Limb (tissue), 2 donors: ENCODE results near the gene DRD2.
"Not testable (repeated sequence)": the region's sequence is repeated elsewhere in the genome, so short reads cannot be mapped to it uniquely, and the experiment has no call there.

ENCODE experiments used
- DNase-seq, 2 donors: peaks; one replicate each; pipeline ENCODE4 v3.0.0-alpha.2; 2016; ENCODE audit errors: extremely low spot score in 2 of 2

The DRD2 gene

GRCh38 chr11:113475160-113475761 lies at the start of gene DRD2:
Gene DRD2, minus strand, starts transcription at chr11:113475398. Its CDS starts 50,747 bp downstream, at chr11:113424651.
- peak in 1 of 2 donors; percentile 63 for DNase-seq

GRCh38 chr11:113523906-113524305 lies 48.7 kb upstream of the DRD2 start:
- DNase-seq, result not testable (repeated sequence)

GRCh38 chr11:113521737-113522517 lies 46.7 kb upstream of the DRD2 start:
- DNase-seq, result no peak

- no peak for DNase-seq
These were observed 44.9 kb upstream of the DRD2 start for GRCh38 chr11:113519989-113520613.

GRCh38 chr11:113518716-113519495 lies 43.7 kb upstream of the DRD2 start:
- DNase-seq, result no peak

- no peak for DNase-seq
These were observed 42.2 kb upstream of the DRD2 start for GRCh38 chr11:113517361-113517760.

DNA sequence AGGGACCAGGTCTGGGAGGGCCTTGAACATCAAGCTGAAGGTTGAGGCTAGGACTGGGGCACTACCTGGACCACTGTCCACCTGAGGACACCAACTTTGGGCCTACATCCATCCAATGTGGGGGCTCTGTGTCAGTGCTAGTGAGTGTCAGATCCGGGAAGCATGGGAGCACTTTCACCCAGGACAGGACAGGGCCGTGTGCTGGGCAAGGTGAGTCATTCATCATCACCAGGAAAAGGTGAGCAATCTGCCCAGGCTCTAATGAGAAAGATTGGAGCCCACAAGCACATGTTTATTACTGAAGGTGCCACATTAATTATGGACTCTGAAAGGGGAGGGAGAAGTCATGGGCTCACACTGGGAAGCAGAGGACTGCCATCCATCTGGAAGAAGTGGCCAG lies 39.7 kb upstream of the DRD2 start:
- no peak for DNase-seq

DNA sequence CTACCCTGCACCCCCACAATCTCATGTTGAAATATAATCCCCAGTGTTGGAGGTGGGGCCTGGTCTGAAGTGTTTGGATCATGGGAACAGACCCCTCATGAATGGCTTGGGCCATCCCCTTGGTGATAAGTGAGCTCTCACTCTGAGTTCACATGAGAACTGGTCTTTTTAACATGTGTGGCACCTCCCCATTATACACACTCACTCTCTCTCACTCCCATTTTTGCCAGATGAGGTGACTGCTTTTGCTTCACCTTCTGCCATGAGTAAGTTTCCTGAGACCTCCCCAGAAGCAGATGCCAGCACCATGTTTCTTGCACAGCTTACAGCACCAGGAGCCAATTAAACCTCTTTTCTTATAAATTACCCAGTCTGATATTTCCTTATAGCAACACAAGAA lies 32.1 kb upstream of the DRD2 start:
- DNase-seq, result no peak

- no peak for DNase-seq
These were observed 31.7 kb upstream of the DRD2 start for GRCh38 chr11:113506893-113507292.

- no peak for DNase-seq
These were observed 31.3 kb upstream of the DRD2 start for GRCh38 chr11:113506461-113506860.

GRCh38 chr11:113505541-113506375 lies 30.6 kb upstream of the DRD2 start:
- DNase-seq, result peak in 1 of 2 donors; percentile 18

GRCh38 chr11:113505046-113505445 lies 29.8 kb upstream of the DRD2 start:
- no peak for DNase-seq

GRCh38 chr11:113504586-113504985 lies 29.4 kb upstream of the DRD2 start:
- no peak for DNase-seq

- no peak for DNase-seq
These were observed 28.9 kb upstream of the DRD2 start for GRCh38 chr11:113504071-113504470.

- DNase-seq, result no peak
These were observed 22.1 kb upstream of the DRD2 start for GRCh38 chr11:113497066-113497910.

GRCh38 chr11:113496026-113496651 lies 20.9 kb upstream of the DRD2 start:
- DNase-seq, result no peak

GRCh38 chr11:113494021-113494420 lies 18.8 kb upstream of the DRD2 start:
- DNase-seq, result no peak

DNA sequence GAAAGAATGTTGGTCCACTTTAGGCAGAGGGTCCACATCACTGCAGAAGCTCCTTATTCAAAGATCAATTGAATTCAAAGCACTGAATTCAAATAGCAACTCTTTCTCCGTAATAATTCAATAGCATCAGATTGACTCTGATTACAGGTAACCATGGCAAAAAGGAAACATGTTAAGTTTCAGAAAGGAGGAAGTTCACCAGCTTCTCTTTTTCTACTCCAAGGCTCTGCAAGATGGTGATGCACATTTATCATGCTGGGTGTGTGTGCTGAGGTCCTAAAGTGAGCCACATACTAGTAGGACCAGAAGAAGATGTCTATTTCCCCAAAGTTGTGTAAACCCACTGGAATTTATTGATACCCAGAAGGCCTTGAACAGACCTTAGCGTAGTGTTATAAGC lies 18.0 kb upstream of the DRD2 start:
- DNase-seq, result no peak

DNA sequence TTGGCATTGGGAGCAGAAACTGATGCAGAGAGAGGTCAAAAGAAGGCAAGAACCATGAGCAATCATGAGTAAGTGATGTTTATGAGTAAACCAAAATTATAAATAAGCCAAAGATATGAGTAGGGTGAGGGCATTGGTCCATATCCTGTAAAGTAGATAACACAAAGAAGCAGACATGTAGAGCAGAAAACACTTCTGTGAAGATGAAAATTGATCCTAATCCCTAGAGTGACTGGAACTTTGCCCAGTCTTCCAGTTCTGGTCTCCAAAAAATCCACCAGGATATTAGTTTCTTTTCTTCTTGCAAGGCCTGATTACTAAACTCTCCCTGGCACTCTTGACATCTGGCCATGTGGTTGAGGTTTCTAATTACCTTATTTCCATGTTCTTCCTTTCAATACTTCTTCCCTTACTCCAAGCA lies 13.7 kb upstream of the DRD2 start:
- DNase-seq, result no peak

DNA sequence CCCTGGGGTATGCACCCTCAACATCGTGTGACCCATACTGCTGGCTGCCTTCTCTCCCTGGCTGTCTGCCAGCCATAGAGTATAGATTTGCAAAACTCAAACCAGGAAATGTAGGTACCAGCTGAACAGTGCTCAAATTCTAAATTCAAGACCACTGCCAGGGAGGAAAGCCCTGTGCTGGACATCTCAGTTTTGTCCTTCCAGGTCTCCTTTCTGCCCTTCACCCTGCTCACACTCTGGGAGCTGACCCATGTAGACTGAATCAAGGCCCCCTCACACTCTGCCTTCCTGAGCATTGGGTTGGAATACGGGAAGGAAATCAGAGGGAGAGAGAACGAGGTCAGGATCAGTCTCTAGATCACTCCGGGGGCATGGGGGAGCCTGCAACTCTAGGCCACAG lies 12.4 kb upstream of the DRD2 start:
- DNase-seq, result no peak
